Measurements from ENCODE around the gene ARHGEF18.

Gene ARHGEF18

GRCh38 chr19:7391218-7391670, 42.5 kb downstream of the ARHGEF18 start:
- Histone ChIP-seq H3K27ac (ENCODE audit: low read depth, low read length) (no peak overlapping the region), H3K9ac (ENCODE audit: low read length) (peak overlapping the region; percentile 26), H3K18ac (ENCODE audit: low read length) (no peak overlapping the region), H3K36me3 (ENCODE audit: control insufficient read depth, insufficient read depth, low read length) (no peaks in the 10 kb centered on the region), H4K5ac (ENCODE audit: low read length) (no peak overlapping the region), H2BK120ac (ENCODE audit: low read depth, low read length) (no peak overlapping the region), H3K4me3 (ENCODE audit: low read length) (no peak overlapping the region), H2BK5ac (ENCODE audit: low read length) (no peak overlapping the region), H3K79me1 (ENCODE audit: low read length) (peaks cover 4% of the 10 kb centered on the region), H3K4me2 (ENCODE audit: low read length) (no peak overlapping the region), H3K4ac (ENCODE audit: low read depth, low read length) (no peak overlapping the region), H3K4me1 (ENCODE audit: control insufficient read depth, low read depth, low read length) (peaks cover 2% of the 10 kb centered on the region), H3K79me2 (ENCODE audit: control insufficient read depth, insufficient read depth, low read length) (peaks cover 11% of the 10 kb centered on the region), H3K27me3 (ENCODE audit: insufficient read depth, low read length, poor library complexity) (no peaks in the 10 kb centered on the region), H3K23ac (ENCODE audit: low read length) (no peak overlapping the region), H4K8ac (ENCODE audit: low read depth, low read length) (no peak overlapping the region), H2BK15ac (replicated peaks; ENCODE audit: low read depth) (no peak overlapping the region), H2AK5ac (ENCODE audit: low read length) (no peak overlapping the region), H3K56ac (ENCODE audit: low read length) (no peak overlapping the region)
- DNase-seq, result no peak
- WGBS (ENCODE audit: extremely low coverage, insufficient coverage, low lambda C conversion rate), result no CpG with 5 or more reads among the region's 14 CpGs

- H4K8ac ChIP-seq (ENCODE audit: low read depth, low read length), result no peak overlapping the region
- no peaks in the 10 kb centered on the region for H3K36me3 ChIP-seq (ENCODE audit: control insufficient read depth, insufficient read depth, low read length)
- no peak overlapping the region for H3K23ac ChIP-seq (ENCODE audit: low read length)
- H3K4me1 ChIP-seq (ENCODE audit: control insufficient read depth, low read depth, low read length), result peaks cover 2% of the 10 kb centered on the region
- H3K4ac ChIP-seq (ENCODE audit: low read depth, low read length), result no peak overlapping the region
- H2AK5ac ChIP-seq (ENCODE audit: low read length), result no peak overlapping the region
- H3K27ac ChIP-seq (ENCODE audit: low read depth, low read length), result no peak overlapping the region
- H3K79me2 ChIP-seq (ENCODE audit: control insufficient read depth, insufficient read depth, low read length), result peaks cover 19% of the 10 kb centered on the region
- no peak overlapping the region for H2BK5ac ChIP-seq (ENCODE audit: low read length)
- WGBS (ENCODE audit: extremely low coverage, insufficient coverage, low lambda C conversion rate), result no CpG with 5 or more reads among the region's 2 CpGs
- H2BK15ac ChIP-seq (replicated peaks; ENCODE audit: low read depth), result no peak overlapping the region
- H4K5ac ChIP-seq (ENCODE audit: low read length), result no peak overlapping the region
- DNase-seq, result no peak
- no peaks in the 10 kb centered on the region for H3K27me3 ChIP-seq (ENCODE audit: insufficient read depth, low read length, poor library complexity)
- H3K79me1 ChIP-seq (ENCODE audit: low read length), result peaks cover 6% of the 10 kb centered on the region
- H3K56ac ChIP-seq (ENCODE audit: low read length), result no peak overlapping the region
- no peak overlapping the region for H3K4me2 ChIP-seq (ENCODE audit: low read length)
- H3K9ac ChIP-seq (ENCODE audit: low read length), result no peak overlapping the region
- H3K18ac ChIP-seq (ENCODE audit: low read length), result no peak overlapping the region
- no peak overlapping the region for H2BK120ac ChIP-seq (ENCODE audit: low read depth, low read length)
- H3K4me3 ChIP-seq (ENCODE audit: low read length), result no peak overlapping the region
These were observed 44.7 kb downstream of the ARHGEF18 start for GRCh38 chr19:7393459-7393858.

- peak overlapping the region; percentile 85 for H3K9ac ChIP-seq (ENCODE audit: low read length)
- H2BK15ac ChIP-seq (replicated peaks; ENCODE audit: low read depth), result no peak overlapping the region
- no peak overlapping the region for H3K23ac ChIP-seq (ENCODE audit: low read length)
- peak overlapping the region; percentile 10 for H3K18ac ChIP-seq (ENCODE audit: low read length)
- peak overlapping the region; percentile 76 for H3K4me3 ChIP-seq (ENCODE audit: low read length)
- no peaks in the 10 kb centered on the region for H3K27me3 ChIP-seq (ENCODE audit: insufficient read depth, low read length, poor library complexity)
- H4K5ac ChIP-seq (ENCODE audit: low read length), result no peak overlapping the region
- peak overlapping the region; percentile 91 for H3K4me2 ChIP-seq (ENCODE audit: low read length)
- no peak overlapping the region for H2AK5ac ChIP-seq (ENCODE audit: low read length)
- H3K4ac ChIP-seq (ENCODE audit: low read depth, low read length), result peak overlapping the region; percentile 49
- no CpG with 5 or more reads among the region's 13 CpGs for WGBS (ENCODE audit: extremely low coverage, insufficient coverage, low lambda C conversion rate)
- H3K27ac ChIP-seq (ENCODE audit: low read depth, low read length), result no peak overlapping the region
- H3K36me3 ChIP-seq (ENCODE audit: control insufficient read depth, insufficient read depth, low read length), result no peaks in the 10 kb centered on the region
- H4K8ac ChIP-seq (ENCODE audit: low read depth, low read length), result no peak overlapping the region
- H3K79me1 ChIP-seq (ENCODE audit: low read length), result peaks cover 6% of the 10 kb centered on the region
- no peak for DNase-seq
- H3K79me2 ChIP-seq (ENCODE audit: control insufficient read depth, insufficient read depth, low read length), result peaks cover 19% of the 10 kb centered on the region
- no peak overlapping the region for H2BK5ac ChIP-seq (ENCODE audit: low read length)
- peak overlapping the region; percentile 90 for H3K56ac ChIP-seq (ENCODE audit: low read length)
- peaks cover 4% of the 10 kb centered on the region for H3K4me1 ChIP-seq (ENCODE audit: control insufficient read depth, low read depth, low read length)
- no peak overlapping the region for H2BK120ac ChIP-seq (ENCODE audit: low read depth, low read length)
These were observed 45.4 kb downstream of the ARHGEF18 start for GRCh38 chr19:7393939-7394730.

GRCh38 chr19:7394731-7395359, 46.1 kb downstream of the ARHGEF18 start:
- H2BK5ac ChIP-seq (ENCODE audit: low read length), result no peak overlapping the region
- H2AK5ac ChIP-seq (ENCODE audit: low read length), result no peak overlapping the region
- H3K4me2 ChIP-seq (ENCODE audit: low read length), result peak overlapping the region; percentile 91
- no peak overlapping the region for H3K27ac ChIP-seq (ENCODE audit: low read depth, low read length)
- peak overlapping the region; percentile 72 for H3K18ac ChIP-seq (ENCODE audit: low read length)
- peaks cover 4% of the 10 kb centered on the region for H3K4me1 ChIP-seq (ENCODE audit: control insufficient read depth, low read depth, low read length)
- peak overlapping the region; percentile 49 for H3K4ac ChIP-seq (ENCODE audit: low read depth, low read length)
- no peak overlapping the region for H3K23ac ChIP-seq (ENCODE audit: low read length)
- H3K36me3 ChIP-seq (ENCODE audit: control insufficient read depth, insufficient read depth, low read length), result no peaks in the 10 kb centered on the region
- H4K5ac ChIP-seq (ENCODE audit: low read length), result no peak overlapping the region
- H3K27me3 ChIP-seq (ENCODE audit: insufficient read depth, low read length, poor library complexity), result no peaks in the 10 kb centered on the region
- peaks cover 6% of the 10 kb centered on the region for H3K79me1 ChIP-seq (ENCODE audit: low read length)
- peak overlapping the region; percentile 76 for H3K4me3 ChIP-seq (ENCODE audit: low read length)
- peak; percentile 89 for DNase-seq
- H2BK15ac ChIP-seq (replicated peaks; ENCODE audit: low read depth), result no peak overlapping the region
- peak overlapping the region; percentile 85 for H3K9ac ChIP-seq (ENCODE audit: low read length)
- H4K8ac ChIP-seq (ENCODE audit: low read depth, low read length), result peak overlapping the region; percentile 94
- no peak overlapping the region for H2BK120ac ChIP-seq (ENCODE audit: low read depth, low read length)
- H3K79me2 ChIP-seq (ENCODE audit: control insufficient read depth, insufficient read depth, low read length), result peaks cover 21% of the 10 kb centered on the region
- H3K56ac ChIP-seq (ENCODE audit: low read length), result peak overlapping the region; percentile 93
- no CpG with 5 or more reads among the region's 61 CpGs for WGBS (ENCODE audit: extremely low coverage, insufficient coverage, low lambda C conversion rate)

- Histone ChIP-seq H3K18ac (ENCODE audit: low read length) (peak overlapping the region; percentile 72), H3K79me1 (ENCODE audit: low read length) (peaks cover 6% of the 10 kb centered on the region), H3K27me3 (ENCODE audit: insufficient read depth, low read length, poor library complexity) (no peaks in the 10 kb centered on the region), H3K9ac (ENCODE audit: low read length) (peak overlapping the region; percentile 80), H4K5ac (ENCODE audit: low read length) (no peak overlapping the region), H3K4ac (ENCODE audit: low read depth, low read length) (peak overlapping the region; percentile 17), H2BK5ac (ENCODE audit: low read length) (no peak overlapping the region), H3K27ac (ENCODE audit: low read depth, low read length) (no peak overlapping the region), H3K36me3 (ENCODE audit: control insufficient read depth, insufficient read depth, low read length) (no peaks in the 10 kb centered on the region), H3K23ac (ENCODE audit: low read length) (peak overlapping the region; percentile 90), H3K4me1 (ENCODE audit: control insufficient read depth, low read depth, low read length) (peaks cover 4% of the 10 kb centered on the region), H3K4me3 (ENCODE audit: low read length) (peak overlapping the region; percentile 74), H2AK5ac (ENCODE audit: low read length) (no peak overlapping the region), H3K79me2 (ENCODE audit: control insufficient read depth, insufficient read depth, low read length) (peaks cover 24% of the 10 kb centered on the region), H2BK15ac (replicated peaks; ENCODE audit: low read depth) (no peak overlapping the region), H3K4me2 (ENCODE audit: low read length) (peak overlapping the region; percentile 83), H4K8ac (ENCODE audit: low read depth, low read length) (peak overlapping the region; percentile 94), H2BK120ac (ENCODE audit: low read depth, low read length) (no peak overlapping the region), H3K56ac (ENCODE audit: low read length) (peak overlapping the region; percentile 93)
- no CpG with 5 or more reads among the region's 28 CpGs for WGBS (ENCODE audit: extremely low coverage, insufficient coverage, low lambda C conversion rate)
- DNase-seq, result no peak
These were observed 46.8 kb downstream of the ARHGEF18 start for GRCh38 chr19:7395360-7396066.
